BJ (cell line): ENCODE measurements around the gene C11orf91. TPM values are rescaled to one million over a fixed set of nuclear protein-coding genes. Genes with fewer than 3 reads are reported as not detected.
"Not testable (repeated sequence)": the region's sequence is repeated elsewhere in the genome, so short reads cannot be mapped to it uniquely, and the experiment has no call there.

Source experiments
- CTCF ChIA-PET: fragments of 350-600 bp; formaldehyde crosslinking; extraction: SDS; loops from one replicate; lab custom pipeline; 2021; ENCODE audit warnings: antibody characterized with exemption, inconsistent platforms; lab: Yijun Ruan, JAX
- POLR2A ChIA-PET: fragments of 300-600 bp; sonication (Branson Sonifier 250); formaldehyde crosslinking; extraction: SDS; loops from one replicate; lab custom pipeline; 2021; ENCODE audit warnings: antibody characterized with exemption; lab: Charles Lee
- DNase-seq: peaks from one replicate; pipeline ENCODE4 v3.0.0-alpha.2; 2011; ENCODE audit warnings: low read depth
- H3K27me3 ChIP-seq: 2 replicates; pipeline ENCODE4 v1.6.0; 2011; ENCODE audit warnings: low read length; ENCODE audit not compliant: control insufficient read depth, insufficient read depth
- H3K36me3 ChIP-seq: 2 replicates; pipeline ENCODE4 v1.5.1; 2011; ENCODE audit warnings: low read length; ENCODE audit not compliant: control insufficient read depth, insufficient read depth
- H3K4me3 ChIP-seq: 2 replicates; pipeline ENCODE4 v1.5.1; 2011; ENCODE audit warnings: low read depth, mild to moderate bottlenecking, control low read depth, low read length
- CTCF ChIP-seq: IDR thresholded peaks from 2 replicates; pipeline ENCODE4 v1.5.1; 2011; ENCODE audit warnings: low read depth, mild to moderate bottlenecking, control low read depth, inconsistent platforms, low read length, moderate library complexity; ENCODE audit not compliant: insufficient read depth
- polyA plus RNA-seq: library from polyadenylated mRNA; depleted of rRNA; stranded (reverse); fragments of >200 nt; gene quantifications from 2 replicates; pipeline ENCODE4 v1.2.3, GENCODE V29; 2011

The C11orf91 gene
- polyA plus RNA-seq, 1 experiment = not detected

DNA sequence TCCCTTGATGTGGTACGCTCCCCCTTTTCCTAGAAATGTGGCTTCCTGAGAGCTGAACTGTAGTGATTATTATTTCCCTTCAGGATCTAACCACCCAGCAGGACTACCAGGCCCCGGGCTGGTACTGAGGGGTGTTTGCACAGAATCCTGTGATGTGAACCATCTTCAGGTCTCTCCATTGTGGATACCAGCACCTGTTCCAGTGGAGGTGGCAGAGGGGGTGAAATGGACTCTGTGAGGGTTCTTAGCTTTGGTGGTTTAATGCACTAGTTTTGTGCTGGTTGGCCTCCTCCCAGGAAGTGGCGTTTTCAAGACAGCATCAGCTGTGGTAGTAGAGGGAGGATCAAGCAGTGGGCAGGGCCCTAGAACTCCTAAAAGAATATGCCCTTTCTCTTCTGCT lies 18.6 kb downstream of the C11orf91 start:
- TF ChIP-seq CTCF = no peak
- DNase-seq = no peak
- ChIA-PET CTCF (interaction anchor here (0.6 to 9.2 kb wide), 7 partner anchors 61 to 337 kb away, joined by 3 to 54 read pairs (median 3); no protein-coding TSS in a partner anchor), POLR2A (no interaction called here)
- Histone ChIP-seq H3K27me3 (no peaks in the 10 kb centered on the region), H3K4me3 (no peak overlapping the region), H3K36me3 (no peaks in the 10 kb centered on the region)

DNA sequence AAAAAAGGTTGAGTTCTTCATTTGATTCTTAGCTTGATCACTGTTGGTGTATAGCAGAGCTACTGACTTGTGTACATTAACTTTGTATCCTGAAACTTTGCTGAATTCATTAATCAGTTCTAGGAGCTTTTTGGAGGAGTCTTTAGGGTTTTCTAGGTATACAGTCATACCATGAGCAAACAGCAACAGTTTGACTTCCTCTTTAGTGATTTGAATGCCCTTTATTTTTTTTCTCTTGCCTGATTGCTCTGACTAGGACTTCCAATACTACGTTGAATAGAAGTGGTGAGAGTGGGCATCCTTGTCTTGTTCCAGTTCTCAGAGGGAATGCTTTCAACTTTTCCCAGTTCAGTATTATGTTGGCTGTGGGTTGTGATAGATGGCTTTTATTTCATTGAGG lies 22.0 kb downstream of the C11orf91 start:
- H3K27me3 ChIP-seq, H3K36me3 ChIP-seq, H3K4me3 ChIP-seq, POLR2A ChIA-PET, DNase-seq: not testable (repeated sequence)
- CTCF ChIA-PET = interaction anchor here (0.8 to 1.5 kb wide), 2 partner anchors 8 kb away, joined by 3 to 5 read pairs; no protein-coding TSS in a partner anchor

GRCh38 chr11:33674035-33674814 lies 26.4 kb downstream of the C11orf91 start:
- ChIA-PET POLR2A (interaction anchor here (0.8 to 1.1 kb wide), 2 partner anchors 39 to 128 kb away, joined by 4 to 5 read pairs; no protein-coding TSS in a partner anchor), CTCF (interaction anchor here (0.6 to 1.5 kb wide), 2 partner anchors 11 kb away, joined by 3 read pairs; no protein-coding TSS in a partner anchor)
- Histone ChIP-seq H3K4me3 (no peak overlapping the region), H3K36me3 (no peaks in the 10 kb centered on the region; the same call in 1 of the 2 replicates), H3K27me3 (no peaks in the 10 kb centered on the region)
- TF ChIP-seq CTCF = no peak
- peak; percentile 65 for DNase-seq

DNA sequence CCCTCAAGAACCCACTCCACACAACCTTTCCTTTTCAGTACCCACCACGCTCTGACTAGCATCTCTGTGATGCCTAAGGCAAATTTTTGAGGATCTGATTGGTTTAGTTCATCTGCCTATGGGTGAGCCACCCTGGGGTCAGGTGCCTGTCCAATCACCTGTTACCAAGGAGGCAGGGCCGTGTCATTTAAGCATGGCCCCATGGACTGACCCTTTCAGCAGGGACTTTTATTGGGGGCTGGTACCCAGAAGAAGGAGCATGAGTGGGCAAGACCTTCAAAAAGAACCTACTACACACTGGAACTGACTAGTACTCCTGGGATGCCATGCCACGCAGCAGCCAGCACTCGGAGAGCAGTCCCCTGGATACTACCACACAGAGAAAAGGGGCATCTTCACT lies 28.4 kb downstream of the C11orf91 start:
- H3K36me3 ChIP-seq = no peaks in the 10 kb centered on the region; the same call in 1 of the 2 replicates

GRCh38 chr11:33670250-33671011 lies 30.2 kb downstream of the C11orf91 start:
- ChIA-PET POLR2A (no interaction called here), CTCF (interaction anchor here (1.0 to 1.7 kb wide), 4 partner anchors 8 to 72 kb away, joined by 3 to 5 read pairs (median 5); no protein-coding TSS in a partner anchor)
- TF ChIP-seq CTCF = no peak
- Histone ChIP-seq H3K27me3 (no peaks in the 10 kb centered on the region), H3K36me3 (no peaks in the 10 kb centered on the region; the same call in 1 of the 2 replicates), H3K4me3 (no peak overlapping the region)
- no peak for DNase-seq

More for the DNA sequence above, 28.4 kb downstream of the C11orf91 start:
- Histone ChIP-seq H3K27me3 (no peaks in the 10 kb centered on the region), H3K4me3 (no peak overlapping the region)
- TF ChIP-seq CTCF = no peak
- CTCF ChIA-PET = no interaction called here
- POLR2A ChIA-PET = no interaction called here
- DNase-seq = no peak
